GM19397 (cell line): ENCODE results near the gene LIME1.
A peak's percentile ranks its signal among the peaks of the same experiment; 100 is the strongest.
"Not testable (repeated sequence)": the region's sequence is repeated elsewhere in the genome, so short reads cannot be mapped to it uniquely, and the experiment has no call there.

ENCODE experiments used
- ATAC-seq: cut with Tn5 transposase; IDR thresholded peaks from one replicate; pipeline ENCODE4 v1.9.1; 2021; ENCODE audit warnings: mild to moderate bottlenecking, moderate library complexity; ENCODE audit not compliant: unreplicated experiment

The LIME1 gene

DNA sequence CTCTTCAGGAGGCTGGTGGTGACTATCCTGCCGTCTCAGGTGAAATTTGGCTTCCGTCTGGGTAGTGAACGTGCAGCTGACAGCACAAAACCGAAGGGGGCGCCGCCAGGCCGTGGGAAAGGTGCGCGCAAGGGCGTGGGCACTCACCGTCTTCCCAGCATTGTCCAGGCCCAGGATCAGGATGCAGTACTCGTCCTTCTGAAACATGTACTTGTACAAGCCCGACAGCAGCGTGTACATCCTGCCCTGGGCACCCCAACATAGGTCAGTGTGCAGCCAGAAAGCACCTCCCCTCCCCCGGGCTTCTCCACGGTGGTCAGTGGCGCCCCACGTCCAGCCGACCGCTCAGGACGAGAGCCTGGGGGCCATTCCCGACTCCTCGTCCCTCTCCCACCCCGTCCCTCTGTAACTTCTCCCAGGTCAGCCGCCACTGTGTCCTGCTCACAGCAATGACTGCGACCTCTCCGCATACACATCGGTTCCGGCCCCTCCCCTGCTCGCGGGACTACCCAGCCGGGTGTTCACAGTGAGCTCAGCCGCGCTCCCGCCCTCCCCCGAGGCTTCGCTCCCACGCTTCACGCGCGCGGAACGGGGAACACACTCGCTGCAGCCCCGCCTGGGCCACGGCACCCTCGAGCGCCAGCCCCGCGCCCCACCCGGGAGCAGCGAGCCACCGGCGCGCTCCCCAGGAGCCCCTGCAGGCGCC is 29.5 kb upstream of the LIME1 start:
- ATAC-seq = peak; percentile 27

DNA sequence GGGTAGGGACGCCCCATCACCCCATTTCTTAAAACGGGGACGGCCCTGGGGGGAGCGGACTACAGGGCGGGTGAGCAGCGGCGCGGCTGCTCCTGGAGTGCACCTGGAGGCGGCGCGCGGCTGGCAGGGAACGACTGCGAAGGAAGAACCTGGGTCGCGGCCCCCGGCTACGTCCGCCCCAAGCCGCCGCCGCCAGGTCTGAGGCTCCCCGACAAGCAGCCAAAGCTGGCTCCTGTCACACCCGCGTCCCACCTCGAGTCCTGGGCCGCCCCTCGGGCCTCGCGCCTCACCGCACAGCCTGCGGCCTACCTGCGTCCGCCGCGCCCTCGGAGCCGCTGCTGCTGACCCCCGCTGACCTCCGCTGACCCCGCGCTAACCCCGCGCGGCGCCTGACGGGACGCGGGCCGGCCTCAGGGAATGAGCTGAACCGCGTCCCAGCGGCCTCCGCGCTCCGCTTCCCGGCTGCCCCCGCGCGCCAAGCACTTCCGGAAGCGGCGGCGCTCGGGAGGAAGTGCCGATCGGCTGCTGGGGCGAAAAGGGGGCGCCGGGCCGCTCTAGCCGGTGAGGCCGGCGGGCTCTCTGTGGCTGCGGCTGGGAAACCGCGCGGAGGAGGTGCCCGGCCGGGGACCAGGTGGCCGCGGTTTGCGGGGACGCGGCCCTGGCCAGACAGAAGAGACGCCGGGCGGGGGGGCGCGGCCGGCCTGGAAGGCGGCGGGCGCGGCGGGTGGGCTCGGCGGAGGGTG is 28.7 kb upstream of the LIME1 start, which contains the start of the genes ARFRP1 and ZGPAT:
TSS of gene ARFRP1 (minus strand) at position 419 of the 743 bp plus-strand sequence. CDS start 885 bp downstream, outside the sequence.
TSS of gene ZGPAT (plus strand) at position 482 of the 743 bp plus-strand sequence. CDS start 542 bp downstream, outside the sequence.
- peak; percentile 74 for ATAC-seq

DNA sequence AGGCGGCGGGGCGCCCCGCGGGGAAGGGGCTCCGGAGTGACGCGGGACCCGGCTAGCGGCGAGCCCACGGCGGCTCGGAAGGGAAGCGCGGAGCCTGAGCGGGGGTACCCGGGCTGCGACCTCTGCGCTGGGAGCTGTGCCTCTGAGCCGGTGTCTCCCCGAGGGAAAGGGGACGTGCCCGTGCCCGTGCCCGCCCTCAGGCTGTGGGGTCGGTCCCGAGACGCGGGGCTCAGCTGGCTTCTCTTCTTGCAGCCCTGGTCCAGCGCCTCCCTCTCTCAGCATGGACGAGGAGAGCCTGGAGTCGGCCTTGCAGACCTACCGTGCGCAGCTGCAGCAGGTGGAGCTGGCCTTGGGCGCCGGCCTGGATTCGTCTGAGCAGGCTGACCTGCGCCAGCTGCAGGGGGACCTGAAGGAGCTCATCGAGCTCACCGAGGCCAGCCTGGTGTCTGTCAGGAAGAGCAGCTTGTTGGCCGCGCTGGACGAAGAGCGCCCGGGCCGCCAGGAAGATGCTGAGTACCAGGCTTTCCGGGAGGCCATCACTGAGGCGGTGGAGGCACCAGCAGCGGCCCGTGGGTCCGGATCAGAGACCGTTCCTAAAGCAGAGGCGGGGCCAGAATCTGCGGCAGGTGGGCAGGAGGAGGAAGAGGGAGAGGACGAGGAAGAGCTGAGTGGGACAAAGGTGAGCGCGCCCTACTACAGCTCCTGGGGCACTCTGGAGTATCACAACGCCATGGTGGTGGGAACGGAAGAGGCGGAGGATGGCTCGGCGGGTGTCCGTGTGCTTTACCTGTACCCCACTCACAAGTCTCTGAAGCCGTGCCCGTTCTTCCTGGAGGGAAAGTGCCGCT is 27.9 kb upstream of the LIME1 start:
- no peak for ATAC-seq

DNA sequence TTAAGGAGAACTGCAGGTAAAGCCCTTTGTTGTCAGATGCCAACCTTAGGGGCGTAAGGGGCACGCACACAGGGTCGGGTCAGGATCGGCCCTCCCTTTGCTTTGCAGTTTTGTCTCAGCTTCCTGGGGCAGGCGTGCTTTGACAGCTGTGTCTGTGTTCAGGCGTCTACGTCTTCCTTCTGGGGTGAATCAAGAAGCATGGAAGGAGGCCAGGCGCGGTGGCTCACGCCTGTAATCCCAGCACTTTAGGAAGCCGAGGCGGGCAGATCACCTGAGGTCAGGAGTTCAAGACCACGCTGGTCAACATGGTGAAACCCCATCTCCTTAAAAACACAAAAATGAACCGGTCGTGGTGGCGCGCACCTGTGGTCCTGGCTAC is 27.3 kb upstream of the LIME1 start:
- ATAC-seq = no peak

DNA sequence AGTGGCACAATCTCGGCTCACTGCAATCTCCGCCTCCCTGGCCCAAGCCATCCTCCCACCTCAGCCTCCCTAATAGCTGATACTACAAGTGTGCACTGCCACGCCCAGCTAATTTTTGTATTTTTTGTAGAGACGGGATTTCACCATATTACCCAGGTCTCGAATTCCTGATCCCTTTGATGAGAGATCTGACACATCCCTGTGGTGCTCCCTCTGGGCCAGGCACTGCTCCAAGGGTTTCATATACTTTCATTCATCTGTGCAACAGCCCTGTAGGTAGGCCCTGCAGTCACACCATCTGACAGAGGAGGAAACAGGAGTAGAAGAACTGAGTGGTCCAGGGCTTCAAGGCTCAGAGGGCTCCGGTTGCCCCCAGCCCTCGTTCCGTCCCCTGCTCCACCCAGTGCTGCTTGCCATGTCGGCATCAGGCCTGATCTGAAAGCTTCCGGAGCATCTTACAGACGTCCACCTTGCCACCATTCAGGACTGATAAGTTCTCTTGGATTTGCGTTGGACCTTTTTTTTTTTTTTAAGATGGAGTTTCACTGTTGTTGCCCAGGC is 25.3 kb upstream of the LIME1 start:
- no peak for ATAC-seq

DNA sequence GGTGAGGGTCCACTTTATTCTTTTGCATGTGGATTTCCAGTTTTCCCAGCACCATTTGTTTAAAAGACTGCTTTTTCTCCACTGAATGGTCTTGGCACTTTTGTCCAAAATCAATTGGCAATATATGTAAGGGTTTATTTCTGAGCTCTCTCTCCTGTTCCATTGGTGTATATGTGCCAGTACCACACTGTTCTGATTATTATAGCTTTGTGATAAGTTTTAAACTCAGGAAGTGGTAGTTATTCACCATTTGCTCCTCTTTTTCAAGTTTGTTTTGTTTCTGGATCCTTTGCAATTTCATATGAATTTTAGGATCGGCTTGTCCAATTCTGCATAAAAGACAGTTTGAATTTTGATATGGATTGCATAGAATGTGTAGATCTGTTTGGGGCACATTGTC is 24.3 kb upstream of the LIME1 start:
- no peak for ATAC-seq

DNA sequence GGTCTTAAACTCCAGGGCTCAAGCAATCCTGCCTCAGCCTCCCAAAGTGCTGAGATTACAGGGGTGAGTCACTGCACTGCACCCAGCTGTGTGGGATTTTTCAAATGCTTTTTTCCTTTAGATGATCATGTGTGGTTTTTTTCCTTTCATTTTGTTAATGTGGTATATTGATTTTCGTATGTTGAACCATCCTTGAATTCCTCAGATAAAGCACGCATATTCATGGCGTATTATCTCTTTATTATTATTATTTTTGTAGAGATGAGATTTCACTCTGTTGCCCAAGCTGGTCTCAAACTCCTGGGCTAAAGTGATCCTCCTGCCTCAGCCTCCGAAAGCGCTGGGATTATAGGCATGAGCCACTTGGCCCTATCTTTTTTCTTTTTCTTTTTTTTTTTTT is 21.6 kb upstream of the LIME1 start:
- ATAC-seq = no peak

DNA sequence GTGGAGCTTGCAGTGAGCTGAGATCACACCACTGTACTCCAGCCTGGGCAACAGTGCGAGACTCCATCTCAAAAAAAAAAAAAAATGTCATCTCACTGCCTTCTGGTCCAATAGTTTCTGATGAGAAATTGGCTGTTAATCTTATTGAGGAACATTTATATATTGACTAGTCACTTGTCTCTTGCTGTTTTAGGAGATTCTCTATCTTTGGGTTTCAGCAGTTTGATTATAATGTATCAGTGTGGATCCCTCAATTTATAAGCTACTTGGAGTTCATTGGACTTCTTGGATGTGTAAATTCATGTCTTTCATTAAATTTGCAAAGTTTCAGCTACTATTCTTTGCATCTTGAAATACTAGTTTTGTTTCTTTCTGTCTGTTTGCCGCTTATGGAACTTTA is 17.5 kb upstream of the LIME1 start:
- no peak for ATAC-seq

DNA sequence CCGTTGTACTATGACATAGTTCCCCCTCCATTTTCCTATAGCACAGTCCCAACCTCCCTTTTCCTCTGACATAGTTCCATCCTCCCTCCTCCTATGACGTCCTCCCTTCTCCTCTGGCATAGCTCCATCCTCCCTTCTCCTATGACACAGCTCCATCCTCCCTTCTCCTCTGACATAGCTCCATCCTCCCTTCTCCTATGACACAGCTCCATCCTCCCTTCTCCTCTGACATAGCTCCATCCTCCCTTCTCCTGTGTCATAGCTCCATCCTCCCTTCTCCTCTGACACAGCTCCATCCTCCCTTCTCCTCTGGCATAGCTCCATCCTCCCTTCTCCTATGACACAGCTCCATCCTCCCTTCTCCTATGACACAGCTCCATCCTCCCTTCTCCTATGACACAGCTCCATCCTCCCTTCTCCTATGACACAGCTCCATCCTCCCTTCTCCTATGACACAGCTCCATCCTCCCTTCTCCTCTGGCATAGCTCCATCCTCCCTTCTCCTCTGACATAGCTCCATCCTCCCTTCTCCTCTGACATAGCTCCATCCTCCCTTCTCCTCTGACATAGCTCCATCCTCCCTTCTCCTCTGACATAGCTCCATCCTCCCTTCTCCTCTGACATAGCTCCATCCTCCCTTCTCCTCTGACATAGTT is 13.4 kb upstream of the LIME1 start:
- ATAC-seq = not testable (repeated sequence)

DNA sequence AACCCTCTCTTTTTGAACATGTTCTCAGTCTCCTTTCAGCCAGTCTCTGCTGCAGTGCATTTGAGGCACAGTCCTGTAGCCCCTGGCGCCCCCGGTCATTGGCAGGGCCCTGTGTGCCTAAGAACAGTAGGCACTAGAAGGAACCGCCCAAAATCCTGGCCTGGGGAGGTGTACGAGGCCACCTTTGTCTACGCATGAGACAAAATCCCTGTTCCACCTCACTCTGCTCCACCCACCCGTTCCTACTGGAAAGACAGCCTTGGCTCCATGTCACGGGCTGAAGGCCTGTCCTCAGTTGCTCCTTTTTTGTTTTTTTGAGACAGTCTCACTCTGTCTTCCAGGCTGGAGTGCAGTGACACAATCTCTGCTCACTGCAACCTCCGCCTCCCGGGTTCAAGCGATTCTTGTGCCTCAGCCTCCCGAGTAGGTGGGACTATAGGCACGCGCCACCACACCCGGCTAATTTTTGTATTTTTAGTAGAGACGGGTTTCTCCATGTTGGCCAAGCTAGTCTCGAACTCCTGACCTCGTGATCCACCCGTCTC is 6.2 kb upstream of the LIME1 start:
- not testable (repeated sequence) for ATAC-seq

DNA sequence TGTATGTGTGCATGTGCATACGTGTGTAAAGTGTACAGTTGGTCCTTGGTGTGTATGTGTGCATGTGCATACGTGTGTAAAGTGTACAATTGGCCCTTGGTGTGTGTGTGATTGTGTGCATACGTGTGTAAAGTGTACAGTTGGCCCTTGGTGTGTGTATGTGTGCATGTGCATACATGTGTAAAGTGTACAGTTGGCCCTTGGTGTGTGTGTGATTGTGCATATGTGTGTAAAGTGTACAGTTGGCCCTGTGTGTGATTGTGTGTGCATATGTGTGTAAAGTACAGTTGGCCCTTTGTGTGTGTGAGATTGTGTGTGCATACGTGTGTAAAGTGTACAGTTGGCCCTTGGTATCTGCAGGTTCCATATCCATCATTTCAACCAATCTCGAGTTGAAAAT is 5.1 kb upstream of the LIME1 start:
- ATAC-seq = no peak

DNA sequence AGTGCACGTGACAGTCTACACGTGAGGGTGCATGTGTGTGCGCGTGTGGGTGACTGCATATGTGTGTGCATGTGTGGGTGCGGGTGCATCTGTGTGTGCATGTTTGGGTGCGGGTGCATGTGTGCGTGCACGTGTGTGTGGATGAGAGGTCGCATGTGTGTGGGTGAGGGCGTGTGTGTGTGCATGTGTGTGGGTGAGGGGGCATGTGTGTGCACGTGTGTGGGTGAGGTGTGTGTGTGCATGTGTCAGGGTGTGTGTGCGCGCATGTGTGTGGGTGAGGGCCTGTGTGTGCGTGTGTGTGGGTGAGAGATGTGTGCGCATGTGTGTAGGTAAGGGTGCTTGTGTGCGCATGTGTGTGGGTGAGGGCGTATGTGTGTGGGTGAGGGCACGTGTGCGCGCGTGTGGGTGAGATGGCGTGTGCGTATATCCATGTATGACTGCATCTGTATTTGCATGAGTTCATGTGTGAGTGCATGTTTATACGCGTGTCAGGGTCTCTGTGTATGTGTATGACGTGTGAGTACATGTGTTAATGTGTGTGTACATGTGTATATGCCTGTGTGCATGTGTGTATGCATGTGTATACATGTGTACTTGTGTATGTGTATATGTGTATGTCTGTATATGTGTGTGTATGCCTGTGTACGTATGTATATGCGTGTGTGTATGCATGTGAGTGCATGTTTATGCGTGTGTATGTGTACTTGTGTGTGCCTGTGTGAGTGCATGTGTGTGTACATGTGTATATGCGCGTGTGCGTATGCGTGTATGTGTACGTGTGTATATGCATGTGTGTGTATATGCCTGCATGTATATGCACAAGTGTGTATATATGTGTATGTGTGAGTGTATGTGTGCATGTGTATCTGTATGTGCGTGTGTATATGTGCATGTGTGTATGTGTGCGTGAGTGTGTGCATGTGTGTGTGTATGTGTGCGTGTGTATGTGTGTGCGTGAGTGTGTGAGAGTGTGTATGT is 4.1 kb upstream of the LIME1 start:
- ATAC-seq = no peak

DNA sequence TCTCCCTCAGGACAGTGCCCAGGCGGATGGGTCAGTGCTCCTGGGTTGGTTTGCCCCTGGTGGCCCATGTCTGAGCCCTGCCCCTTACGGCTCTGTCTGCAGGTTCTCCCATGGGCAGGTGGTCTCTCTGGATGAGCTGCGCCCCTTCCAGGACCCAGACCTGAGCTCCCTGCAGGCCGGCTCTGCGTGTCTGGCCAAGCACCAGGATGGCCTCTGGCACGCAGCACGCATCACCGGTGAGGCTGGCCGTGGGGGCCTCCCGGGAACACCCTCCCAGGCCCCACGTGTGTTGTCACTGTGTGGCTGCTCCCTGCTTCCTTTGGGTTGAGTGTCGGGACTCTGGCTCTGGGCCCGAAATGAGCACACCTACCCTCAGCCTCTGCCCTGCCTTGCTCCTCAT is 3.3 kb upstream of the LIME1 start:
- ATAC-seq = no peak

DNA sequence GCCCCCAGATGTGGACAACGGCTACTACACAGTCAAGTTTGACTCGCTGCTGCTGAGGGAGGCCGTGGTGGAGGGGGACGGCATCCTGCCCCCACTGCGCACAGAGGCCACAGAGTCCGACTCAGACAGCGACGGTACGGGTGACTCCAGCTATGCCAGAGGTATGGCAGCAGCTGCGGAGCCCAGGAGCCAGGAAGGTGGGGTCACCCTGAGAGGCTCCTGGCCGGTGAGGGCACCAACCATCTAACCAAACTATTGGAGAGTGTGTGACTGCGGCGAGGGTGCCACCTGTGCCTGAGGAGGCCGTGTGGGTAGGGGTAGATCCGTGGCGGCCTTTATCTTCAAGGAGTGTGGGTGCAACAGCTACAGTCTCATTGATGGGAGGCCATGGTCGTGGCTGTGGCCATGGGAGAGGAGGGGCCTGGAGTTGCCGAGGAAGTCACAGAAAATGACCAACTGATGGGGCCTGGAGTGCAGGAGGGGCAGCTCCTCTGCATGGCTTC is 2.8 kb upstream of the LIME1 start:
- ATAC-seq = no peak

DNA sequence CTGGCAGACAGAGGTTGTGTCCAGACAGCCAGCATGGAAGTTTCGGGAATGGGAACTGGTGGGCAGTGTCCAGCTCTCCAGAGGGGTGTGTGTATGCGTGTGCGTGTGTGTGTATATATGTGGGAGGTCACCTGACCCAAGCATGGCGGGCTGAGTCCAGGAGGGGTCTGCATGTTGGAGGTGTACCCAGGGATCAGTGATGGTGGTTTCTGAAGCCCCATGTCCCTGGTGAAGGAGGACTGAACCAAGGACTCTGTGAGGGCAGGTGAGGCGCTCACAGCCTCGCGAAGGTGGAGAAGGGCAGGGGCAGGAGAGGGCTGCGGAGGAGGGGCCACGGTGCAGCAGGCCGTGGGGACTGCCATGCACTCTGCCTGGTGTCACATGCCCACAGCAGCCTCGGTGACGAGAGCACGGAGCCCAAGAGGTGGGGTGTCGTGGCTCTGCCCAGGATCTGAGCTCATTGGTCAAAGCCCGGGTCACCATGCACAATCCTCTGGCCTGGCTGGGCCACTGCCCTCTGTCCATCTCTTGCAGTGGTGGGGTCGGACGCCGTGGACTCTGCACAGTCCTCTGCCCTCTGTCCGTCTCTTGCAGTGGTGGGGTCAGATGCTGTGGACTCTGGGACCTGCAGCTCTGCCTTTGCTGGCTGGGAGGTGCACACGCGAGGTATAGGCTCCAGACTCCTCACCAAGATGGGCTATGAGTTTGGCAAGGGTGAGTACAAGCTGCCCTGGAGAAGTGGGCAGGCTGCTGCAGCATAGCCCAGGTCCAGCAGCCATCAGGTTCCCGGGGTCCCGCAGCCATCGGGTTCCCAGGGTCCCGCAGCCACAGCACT is 2.1 kb upstream of the LIME1 start:
- no peak for ATAC-seq

DNA sequence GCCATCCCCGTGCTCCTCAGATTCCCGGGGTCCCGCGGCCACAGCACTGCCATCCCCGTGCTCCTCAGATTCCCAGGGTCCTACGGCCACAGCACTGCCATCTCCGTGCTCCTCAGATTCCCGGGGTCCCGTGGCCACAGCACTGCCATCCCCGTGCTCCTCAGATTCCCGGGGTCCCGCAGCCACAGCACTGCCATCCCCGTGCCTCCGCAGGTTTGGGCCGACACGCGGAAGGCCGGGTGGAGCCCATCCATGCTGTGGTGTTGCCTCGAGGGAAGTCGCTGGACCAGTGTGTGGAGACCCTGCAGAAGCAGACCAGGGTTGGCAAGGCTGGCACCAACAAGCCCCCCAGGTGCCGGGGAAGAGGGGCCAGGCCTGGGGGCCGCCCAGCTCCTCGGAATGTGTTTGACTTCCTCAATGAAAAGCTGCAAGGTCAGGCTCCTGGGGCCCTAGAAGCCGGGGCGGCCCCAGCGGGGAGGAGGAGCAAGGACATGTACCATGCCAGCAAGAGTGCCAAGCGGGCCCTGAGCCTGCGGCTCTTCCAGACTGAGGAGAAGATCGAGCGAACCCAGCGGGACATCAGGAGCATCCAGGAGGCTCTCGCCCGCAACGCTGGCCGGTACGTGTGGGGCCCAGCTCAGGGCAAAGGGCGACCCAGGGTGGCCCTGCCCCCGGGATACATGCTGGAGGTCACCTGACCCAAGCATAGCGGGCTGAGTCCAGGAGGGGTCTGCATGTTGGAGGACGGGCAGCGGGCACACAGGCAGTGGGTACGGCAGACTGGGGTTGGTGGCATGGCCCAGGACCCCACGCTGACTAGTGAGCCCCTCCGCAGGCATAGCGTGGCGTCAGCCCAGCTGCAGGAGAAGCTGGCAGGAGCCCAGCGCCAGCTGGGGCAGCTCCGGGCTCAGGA is 1.3 kb upstream of the LIME1 start:
- no peak for ATAC-seq
